Measurements from ENCODE around the gene FYN. TPM values are rescaled to one million over a fixed set of nuclear protein-coding genes. Genes with fewer than 3 reads are reported as not detected.

The FYN gene
- total RNA-seq, 1 donor from 2014 or later = 130 TPM

DNA sequence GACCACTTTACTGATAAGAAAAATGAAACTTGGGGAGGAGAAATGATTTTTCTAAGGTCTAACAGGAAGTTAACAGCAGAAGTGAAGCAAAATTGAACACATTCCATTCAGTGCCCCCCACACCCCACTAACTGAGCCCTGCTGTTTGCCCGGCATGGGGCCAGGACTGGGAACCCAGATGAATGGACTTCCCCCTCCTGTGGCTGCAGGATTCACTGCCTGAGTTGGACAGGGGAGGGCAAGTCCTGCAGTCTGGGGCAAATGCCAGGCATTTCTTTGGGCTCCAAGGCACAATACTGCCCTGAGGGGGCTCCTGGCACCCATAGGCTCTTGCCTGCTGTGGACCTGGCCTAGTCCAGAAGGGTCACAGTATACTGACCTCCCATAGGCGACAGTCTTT, 28.3 kb downstream of the FYN start:
- Histone ChIP-seq H3K36me3 (no peaks in the 10 kb centered on the region), H3K4me3 (no peak overlapping the region), H3K27ac (no peak overlapping the region), H3K27me3 (no peaks in the 10 kb centered on the region), H3K9me3 (no peaks in the 10 kb centered on the region), H3K4me1 (peaks cover 67% of the 10 kb centered on the region)
- intact Hi-C loops (cut with DNase I) = no loop called here
- DNase-seq (ENCODE audit: extremely low spot score in 2 of 2) = no peak
- TF ChIP-seq POLR2A (IDR thresholded peaks at IDR 0.05) (no peak), POLR2AphosphoS5 (IDR thresholded peaks at IDR 0.05; ENCODE audit: insufficient read depth in 1 of 2, low read depth in 1 of 2) (no peak), CTCF (IDR thresholded peaks at IDR 0.05) (no peak)

DNA sequence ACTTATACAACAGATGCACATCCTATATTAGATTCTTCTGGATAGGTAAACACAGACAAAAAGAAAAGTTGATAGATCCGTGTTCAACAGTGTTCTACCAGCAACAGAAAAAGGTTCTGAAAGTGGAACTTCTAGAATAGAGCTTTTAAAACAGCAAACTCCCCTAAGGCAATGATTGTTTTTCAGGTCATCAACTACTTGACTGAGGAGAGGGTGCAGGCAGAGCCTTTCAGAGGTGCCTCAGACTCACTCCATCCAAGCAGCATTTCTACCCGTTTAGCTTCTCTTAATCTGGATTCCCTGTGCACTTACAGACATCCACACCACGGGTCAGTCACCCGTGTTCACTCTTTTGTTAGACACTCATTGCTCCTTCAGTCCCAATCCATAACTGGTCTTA, 28.9 kb downstream of the FYN start:
- Histone ChIP-seq H3K9me3 (no peaks in the 10 kb centered on the region), H3K27ac (no peak overlapping the region), H3K4me3 (no peak overlapping the region), H3K36me3 (no peaks in the 10 kb centered on the region), H3K4me1 (peaks cover 66% of the 10 kb centered on the region), H3K27me3 (no peaks in the 10 kb centered on the region)
- intact Hi-C loops (cut with DNase I) = no loop called here
- TF ChIP-seq POLR2AphosphoS5 (IDR thresholded peaks at IDR 0.05; ENCODE audit: insufficient read depth in 1 of 2, low read depth in 1 of 2) = no peak
- no peak for TF ChIP-seq POLR2A (IDR thresholded peaks at IDR 0.05)
- no peak for TF ChIP-seq CTCF (IDR thresholded peaks at IDR 0.05)
- no peak for DNase-seq (ENCODE audit: extremely low spot score in 2 of 2)

GRCh38 chr6:111843347-111844147, 29.7 kb downstream of the FYN start:
- Histone ChIP-seq H3K4me3 (no peak overlapping the region), H3K9me3 (no peaks in the 10 kb centered on the region), H3K36me3 (no peaks in the 10 kb centered on the region), H3K4me1 (peaks cover 71% of the 10 kb centered on the region), H3K27ac (no peak overlapping the region), H3K27me3 (no peaks in the 10 kb centered on the region)
- intact Hi-C loops (cut with DNase I) = no loop called here
- TF ChIP-seq CTCF (IDR thresholded peaks at IDR 0.05) (no peak), POLR2AphosphoS5 (IDR thresholded peaks at IDR 0.05; ENCODE audit: insufficient read depth in 1 of 2, low read depth in 1 of 2) (no peak), POLR2A (IDR thresholded peaks at IDR 0.05) (no peak)
- DNase-seq (ENCODE audit: extremely low spot score in 2 of 2) = no peak

DNA sequence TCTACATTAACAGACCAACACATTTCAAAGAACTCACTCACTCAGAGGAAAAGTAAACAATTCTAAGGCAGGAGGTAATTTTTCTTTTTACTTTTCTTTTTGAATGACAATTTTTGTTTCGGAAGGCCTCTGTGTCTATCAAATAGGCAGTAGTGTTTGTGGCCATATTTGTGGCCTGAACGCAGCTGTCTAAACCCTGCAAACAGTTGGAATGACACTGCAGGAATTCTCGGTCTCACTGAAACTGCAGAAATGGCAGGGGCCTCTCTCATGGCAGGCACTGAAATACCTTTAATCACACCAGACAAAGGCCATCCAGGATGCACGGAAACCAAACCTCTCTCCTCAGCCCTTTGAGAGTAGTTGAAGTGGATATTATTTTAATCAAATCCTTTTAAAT, 30.4 kb downstream of the FYN start:
- intact Hi-C loops (cut with DNase I) = no loop called here

More for the DNA sequence above, 30.4 kb downstream of the FYN start:
- no peaks in the 10 kb centered on the region for H3K27me3 ChIP-seq
- peaks cover 71% of the 10 kb centered on the region for H3K4me1 ChIP-seq
- no peak for DNase-seq (ENCODE audit: extremely low spot score in 2 of 2)
- no peak overlapping the region for H3K27ac ChIP-seq
- no peaks in the 10 kb centered on the region for H3K36me3 ChIP-seq
- no peak overlapping the region for H3K4me3 ChIP-seq
- no peaks in the 10 kb centered on the region for H3K9me3 ChIP-seq
- TF ChIP-seq CTCF (IDR thresholded peaks at IDR 0.05) = no peak
- no peak for TF ChIP-seq POLR2A (IDR thresholded peaks at IDR 0.05)
- no peak for TF ChIP-seq POLR2AphosphoS5 (IDR thresholded peaks at IDR 0.05; ENCODE audit: insufficient read depth in 1 of 2, low read depth in 1 of 2)

Measured in vagina (tissue), 2 donors.